Glomerular visceral epithelial cell (primary cell): ENCODE measurements around the gene ZNF207.
"Not testable (repeated sequence)": the region's sequence is repeated elsewhere in the genome, so short reads cannot be mapped to it uniquely, and the experiment has no call there.

Experiments used
- DNase-seq: peaks from one replicate; pipeline ENCODE4 v3.0.0-alpha.2; 2016; ENCODE audit errors: extremely low spot score

ZNF207 gene

GRCh38 chr17:32349854-32350665, at the start of gene ZNF207:
TSS of gene ZNF207 (plus strand) at chr17:32350157. CDS start at chr17:32350286, 129 bp downstream.
- peak; percentile 97 for DNase-seq

GRCh38 chr17:32302037-32302436, 47.9 kb upstream of the ZNF207 start:
- no peak for DNase-seq

- no peak for DNase-seq
These were observed 46.9 kb upstream of the ZNF207 start for GRCh38 chr17:32302860-32303649.

- DNase-seq = no peak
These were observed 46.1 kb upstream of the ZNF207 start for GRCh38 chr17:32303781-32304288.

GRCh38 chr17:32305049-32305448, 44.9 kb upstream of the ZNF207 start:
- no peak for DNase-seq

- DNase-seq = no peak
These were observed 42.3 kb upstream of the ZNF207 start for GRCh38 chr17:32307658-32308057.

- no peak for DNase-seq
These were observed 38.9 kb upstream of the ZNF207 start for GRCh38 chr17:32311028-32311536.

GRCh38 chr17:32314636-32315035, 35.3 kb upstream of the ZNF207 start:
- no peak for DNase-seq

- no peak for DNase-seq
These were observed 34.8 kb upstream of the ZNF207 start for GRCh38 chr17:32315171-32315570.

- DNase-seq = not testable (repeated sequence)
These were observed 33.3 kb upstream of the ZNF207 start for GRCh38 chr17:32316653-32317052.

GRCh38 chr17:32317353-32317752, 32.6 kb upstream of the ZNF207 start:
- DNase-seq = no peak

- no peak for DNase-seq
These were observed 31.9 kb upstream of the ZNF207 start for GRCh38 chr17:32318071-32318470.

GRCh38 chr17:32319548-32319905, 30.4 kb upstream of the ZNF207 start:
- DNase-seq = peak; percentile 74

GRCh38 chr17:32320080-32320479, 29.9 kb upstream of the ZNF207 start:
- not testable (repeated sequence) for DNase-seq

- DNase-seq = no peak
These were observed 29.1 kb upstream of the ZNF207 start for GRCh38 chr17:32320847-32321246.

- no peak for DNase-seq
These were observed 26.9 kb upstream of the ZNF207 start for GRCh38 chr17:32323046-32323445.

GRCh38 chr17:32323811-32324491, 26.0 kb upstream of the ZNF207 start:
- peak; percentile 72 for DNase-seq

- no peak for DNase-seq
These were observed 22.0 kb upstream of the ZNF207 start for GRCh38 chr17:32327911-32328310.

- no peak for DNase-seq
These were observed 19.8 kb upstream of the ZNF207 start for GRCh38 chr17:32330147-32330546.

- DNase-seq = no peak
These were observed 18.5 kb upstream of the ZNF207 start for GRCh38 chr17:32331243-32332040.

- no peak for DNase-seq
These were observed 16.8 kb upstream of the ZNF207 start for GRCh38 chr17:32333187-32333586.
